ENCODE measurements around the gene PNP.
A peak's percentile ranks its signal among the peaks of the same experiment; 100 is the strongest.
"Not testable (repeated sequence)": the region's sequence is repeated elsewhere in the genome, so short reads cannot be mapped to it uniquely, and the experiment has no call there.

PNP gene

GRCh38 chr14:20469242-20469889 is at the start of gene PNP:
Gene PNP, plus strand, starts transcription at chr14:20469406. Its CDS starts 119 bp downstream, at chr14:20469525.
- peak; percentile 84 for DNase-seq

- DNase-seq: no peak
Observed at GRCh38 chr14:20419419-20419818, 49.8 kb upstream of the PNP start.

GRCh38 chr14:20421267-20421666 is 47.9 kb upstream of the PNP start:
- DNase-seq: no peak

- DNase-seq: no peak
Observed at GRCh38 chr14:20422886-20423285, 46.3 kb upstream of the PNP start.

- DNase-seq: no peak
Observed at GRCh38 chr14:20424851-20425250, 44.4 kb upstream of the PNP start.

- no peak for DNase-seq
Observed at GRCh38 chr14:20427231-20428009, 41.8 kb upstream of the PNP start.

- DNase-seq: no peak
Observed at GRCh38 chr14:20428010-20428365, 41.2 kb upstream of the PNP start.

- DNase-seq: no peak
Observed at GRCh38 chr14:20428802-20429201, 40.4 kb upstream of the PNP start.

- DNase-seq: no peak
Observed at GRCh38 chr14:20429801-20430669, 39.2 kb upstream of the PNP start.

- no peak for DNase-seq
Observed at GRCh38 chr14:20434701-20435581, 34.3 kb upstream of the PNP start.

GRCh38 chr14:20435582-20436362 is 33.4 kb upstream of the PNP start, which contains the start of gene KLHL33:
Gene KLHL33, minus strand, starts transcription at chr14:20436166. Its CDS starts 355 bp downstream, at chr14:20435811.
- no peak for DNase-seq

GRCh38 chr14:20436363-20436755 is 32.8 kb upstream of the PNP start:
- DNase-seq: no peak

- no peak for DNase-seq
Observed at GRCh38 chr14:20438664-20439063, 30.5 kb upstream of the PNP start.

- no peak for DNase-seq
Observed at GRCh38 chr14:20440465-20440864, 28.7 kb upstream of the PNP start.

GRCh38 chr14:20440882-20441281 is 28.3 kb upstream of the PNP start:
- DNase-seq: no peak

GRCh38 chr14:20441461-20441860 is 27.7 kb upstream of the PNP start:
- no peak for DNase-seq

GRCh38 chr14:20443650-20444049 is 25.6 kb upstream of the PNP start:
- DNase-seq: not testable (repeated sequence)

- no peak for DNase-seq
Observed at GRCh38 chr14:20446889-20447288, 22.3 kb upstream of the PNP start.

GRCh38 chr14:20452831-20453230 is 16.4 kb upstream of the PNP start:
- DNase-seq: not testable (repeated sequence)

- DNase-seq: peak; percentile 98
Observed at GRCh38 chr14:20454516-20455354, 14.5 kb upstream of the PNP start, which contains the start of the genes APEX1 and OSGEP. Gene APEX1, plus strand, starts transcription at chr14:20455226. Its CDS starts 420 bp downstream, at chr14:20455646. Gene OSGEP, minus strand, starts transcription at chr14:20454812. Its CDS starts 129 bp downstream, at chr14:20454683.
